ENCODE results near the gene SLC66A2. TPM values are rescaled to one million over a fixed set of nuclear protein-coding genes. Genes with fewer than 3 reads are reported as not detected.

Gene SLC66A2
- total RNA-seq, 3 donors from 2014 or later (not counting 1 experiment from before 2014, with no cell fraction given) = 51.2 to 62.4 (median 54.1) TPM

- ATAC-seq = no peak
- Histone ChIP-seq H3K27me3 (ENCODE audit: control insufficient read depth, insufficient read depth, low read length) (no peaks in the 10 kb centered on the region), H3K9me3 (ENCODE audit: control insufficient read depth, insufficient read depth, low read length) (peaks cover 3% of the 10 kb centered on the region), H3K4me1 (ENCODE audit: control insufficient read depth, insufficient read depth, low read length) (no peaks in the 10 kb centered on the region), H3K4me3 (ENCODE audit: low read length) (no peak overlapping the region), H3K36me3 (ENCODE audit: control insufficient read depth, insufficient read depth, low read length) (peaks cover 2% of the 10 kb centered on the region), H3K27ac (ENCODE audit: low read length) (no peak overlapping the region)
- no peak for TF ChIP-seq CTCF (IDR thresholded peaks at IDR 0.05)
- WGBS (ENCODE audit: insufficient coverage) = 96% methylated on average over 21 of the region's 21 CpGs
- no peak for DNase-seq
- Mint-ChIP-seq H3K4me3 (no peak overlapping the region), H3K27me3 (ENCODE audit: low read depth in 2 of 2) (no peaks in the 10 kb centered on the region), H3K9me3 (no peaks in the 10 kb centered on the region), H3K36me3 (peaks cover 8% of the 10 kb centered on the region), H3K4me1 (peaks cover 0 to 14% of the 10 kb centered on the region in 2 donors), H3K27ac (no peak overlapping the region)
- intact Hi-C loops (cut with micrococcal nuclease) = no loop called here
Observed at GRCh38 chr18:79905389-79905911, 46.0 kb downstream of the SLC66A2 start.

- Mint-ChIP-seq H3K36me3 (peaks cover 8% of the 10 kb centered on the region), H3K4me1 (peaks cover 0 to 12% of the 10 kb centered on the region in 2 donors), H3K27me3 (ENCODE audit: low read depth in 2 of 2) (no peaks in the 10 kb centered on the region), H3K9me3 (no peaks in the 10 kb centered on the region), H3K4me3 (no peak overlapping the region), H3K27ac (no peak overlapping the region)
- TF ChIP-seq CTCF (IDR thresholded peaks at IDR 0.05) = no peak
- Histone ChIP-seq H3K9me3 (ENCODE audit: control insufficient read depth, insufficient read depth, low read length) (peaks cover 4% of the 10 kb centered on the region), H3K27me3 (ENCODE audit: control insufficient read depth, insufficient read depth, low read length) (no peaks in the 10 kb centered on the region), H3K36me3 (ENCODE audit: control insufficient read depth, insufficient read depth, low read length) (peaks cover 2% of the 10 kb centered on the region), H3K4me1 (ENCODE audit: control insufficient read depth, insufficient read depth, low read length) (no peaks in the 10 kb centered on the region), H3K27ac (ENCODE audit: low read length) (no peak overlapping the region), H3K4me3 (ENCODE audit: low read length) (no peak overlapping the region)
- DNase-seq (peak in 1 of 2 donors; percentile 8), ATAC-seq (no peak)
- intact Hi-C loops (cut with micrococcal nuclease) = no loop called here
- 97% methylated on average over 27 of the region's 27 CpGs for WGBS (ENCODE audit: insufficient coverage)
Observed at GRCh38 chr18:79904357-79905147, 46.9 kb downstream of the SLC66A2 start.

- WGBS (ENCODE audit: insufficient coverage) = 98% methylated on average over 25 of the region's 25 CpGs
- peaks cover 6% of the 10 kb centered on the region for H3K9me3 ChIP-seq (ENCODE audit: control insufficient read depth, insufficient read depth, low read length)
- no peak overlapping the region for H3K27ac ChIP-seq (ENCODE audit: low read length)
- Mint-ChIP-seq H3K36me3 (peaks cover 8% of the 10 kb centered on the region), H3K27ac (no peak overlapping the region), H3K4me1 (peaks cover 0 to 6% of the 10 kb centered on the region in 2 donors), H3K27me3 (ENCODE audit: low read depth in 2 of 2) (no peaks in the 10 kb centered on the region), H3K4me3 (no peak overlapping the region), H3K9me3 (no peaks in the 10 kb centered on the region)
- H3K4me3 ChIP-seq (ENCODE audit: low read length) = no peak overlapping the region
- no peaks in the 10 kb centered on the region for H3K4me1 ChIP-seq (ENCODE audit: control insufficient read depth, insufficient read depth, low read length)
- DNase-seq = peak in 1 of 2 donors; percentile 13
- peaks cover 2% of the 10 kb centered on the region for H3K36me3 ChIP-seq (ENCODE audit: control insufficient read depth, insufficient read depth, low read length)
- H3K27me3 ChIP-seq (ENCODE audit: control insufficient read depth, insufficient read depth, low read length) = no peaks in the 10 kb centered on the region
- no peak for ATAC-seq
- TF ChIP-seq CTCF (IDR thresholded peaks at IDR 0.05) = no peak
- intact Hi-C loops (cut with micrococcal nuclease) = no loop called here
Observed at GRCh38 chr18:79903787-79904356, 47.6 kb downstream of the SLC66A2 start.
